MM.1S (cell line): ENCODE results near the gene WDR91.

Source experiments
- DNase-seq: peaks from one replicate; pipeline ENCODE4 v3.0.0-alpha.2; 2015
- H2AFZ ChIP-seq: fragments of 300-600 bp; sonication (generic); 2 replicates; pipeline ENCODE4 v1.6.0; 2016; ENCODE audit warnings: antibody characterized with exemption, low read length
- H3F3A ChIP-seq: fragments of 300-600 bp; sonication (generic); 2 replicates; pipeline ENCODE4 v1.6.1; 2016; ENCODE audit warnings: mild to moderate bottlenecking, antibody characterized with exemption, low read length, moderate library complexity, mixed read lengths; ENCODE audit not compliant: insufficient read depth
- H3K27ac ChIP-seq: fragments of 300-600 bp; sonication (generic); 2 replicates; pipeline ENCODE4 v1.5.1; 2016; ENCODE audit warnings: mild to moderate bottlenecking, low read length
- H3K27me3 ChIP-seq: fragments of 300-600 bp; sonication (generic); replicated peaks from 2 replicates; pipeline ENCODE4 v1.6.0; 2016; ENCODE audit warnings: low read length; ENCODE audit not compliant: insufficient read depth
- H3K36me3 ChIP-seq: fragments of 300-600 bp; sonication (generic); replicated peaks from 2 replicates; pipeline ENCODE4 v1.6.1; 2016; ENCODE audit warnings: mild to moderate bottlenecking, low read length, mixed read lengths; ENCODE audit not compliant: insufficient read depth
- H3K4me1 ChIP-seq: fragments of 300-600 bp; sonication (generic); 2 replicates; pipeline ENCODE4 v1.6.1; 2016; ENCODE audit warnings: low read length, mixed read lengths
- H3K4me2 ChIP-seq: fragments of 300-600 bp; sonication (generic); 2 replicates; pipeline ENCODE4 v1.6.0; 2016; ENCODE audit warnings: low read depth, low read length
- H3K4me3 ChIP-seq: fragments of 300-600 bp; sonication (generic); 2 replicates; pipeline ENCODE4 v1.5.1; 2016; ENCODE audit warnings: low read length, mixed read lengths
- H3K79me2 ChIP-seq: fragments of 300-600 bp; sonication (generic); 2 replicates; pipeline ENCODE4 v1.6.1; 2016; ENCODE audit warnings: mixed run types, low read length, mixed read lengths
- H3K9ac ChIP-seq: fragments of 300-600 bp; sonication (generic); 2 replicates; pipeline ENCODE4 v1.6.1; 2016; ENCODE audit warnings: low read length, mixed read lengths
- H3K9me2 ChIP-seq: fragments of 300-600 bp; sonication (generic); replicated peaks from 2 replicates; pipeline ENCODE4 v1.6.1; 2016; ENCODE audit warnings: mild to moderate bottlenecking, low read length, mixed read lengths; ENCODE audit not compliant: insufficient read depth
- H3K9me3 ChIP-seq: fragments of 300-600 bp; sonication (generic); replicated peaks from 2 replicates; pipeline ENCODE4 v1.6.1; 2016; ENCODE audit warnings: mild to moderate bottlenecking, low read length, mixed read lengths; ENCODE audit not compliant: insufficient read depth
- H4K20me1 ChIP-seq: fragments of 300-600 bp; sonication (generic); 2 replicates; pipeline ENCODE4 v1.6.1; 2016; ENCODE audit warnings: mild to moderate bottlenecking, low read length, moderate library complexity, mixed read lengths; ENCODE audit not compliant: insufficient read depth
- EZH2 ChIP-seq: fragments of 300-600 bp; sonication (generic); optimal IDR thresholded peaks from 2 replicates; pipeline ENCODE3; 2017; ENCODE audit warnings: low read depth, mild to moderate bottlenecking, antibody characterized with exemption, low read length, mixed read lengths
- EZH2phosphoT487 ChIP-seq: fragments of 300-600 bp; sonication (generic); IDR thresholded peaks from 2 replicates; pipeline ENCODE4 v1.6.1; 2018; ENCODE audit warnings: antibody characterized with exemption, low read length
- TF ChIP-seq, protein P1 (sequence below): fragments of 300-600 bp; sonication (generic); IDR thresholded peaks from 2 replicates; pipeline ENCODE4 v1.5.1; 2016; ENCODE audit warnings: antibody characterized with exemption, low read length, mixed read lengths

Gene WDR91

DNA sequence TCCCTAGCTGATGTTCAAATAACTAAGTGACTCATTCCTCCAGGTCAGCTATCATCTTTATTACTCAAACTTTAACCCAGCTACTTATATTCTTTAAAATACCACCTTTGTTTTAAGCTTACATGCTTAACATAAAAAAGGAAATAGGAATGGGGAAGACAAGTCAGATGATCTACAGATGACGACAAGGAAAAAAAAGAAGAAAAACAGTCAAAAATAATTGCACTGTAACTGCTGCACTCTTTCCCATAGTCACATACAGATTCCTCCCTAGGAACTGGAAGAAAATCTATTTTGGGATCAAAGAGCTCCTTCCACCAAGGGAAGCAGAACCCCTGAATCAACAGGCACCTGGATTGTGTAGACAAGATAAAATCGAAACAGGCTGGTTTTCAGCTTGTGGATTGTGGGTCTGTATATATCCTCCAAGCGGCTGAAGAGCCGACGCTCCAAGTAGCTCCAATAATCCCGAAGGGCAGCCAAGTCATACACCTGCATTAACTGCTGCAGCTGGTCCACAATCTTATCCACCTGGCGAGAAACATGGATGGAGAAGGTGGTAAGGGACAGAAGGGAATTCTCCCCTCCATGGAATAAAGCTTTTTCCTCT is 2.0 kb downstream of the WDR91 start:
- no peak overlapping the region for H3K4me3 ChIP-seq
- no peak overlapping the region for H2AFZ ChIP-seq
- 0 out of 2 replicates have a peak, but pooled peaks cover 5% of the 10 kb centered on the region for H3F3A ChIP-seq
- no peaks in the 10 kb centered on the region for H3K9me3 ChIP-seq
- DNase-seq = no peak
- no peak overlapping the region for H3K27ac ChIP-seq
- H3K79me2 ChIP-seq = no peaks in the 10 kb centered on the region
- no peaks in the 10 kb centered on the region for H3K27me3 ChIP-seq
- peaks cover 11% of the 10 kb centered on the region; the same call in 1 of the 2 replicates for H3K4me1 ChIP-seq
- TF ChIP-seq EZH2phosphoT487 (no peak), EZH2 (no peak)
- TF ChIP-seq, protein P1, sequence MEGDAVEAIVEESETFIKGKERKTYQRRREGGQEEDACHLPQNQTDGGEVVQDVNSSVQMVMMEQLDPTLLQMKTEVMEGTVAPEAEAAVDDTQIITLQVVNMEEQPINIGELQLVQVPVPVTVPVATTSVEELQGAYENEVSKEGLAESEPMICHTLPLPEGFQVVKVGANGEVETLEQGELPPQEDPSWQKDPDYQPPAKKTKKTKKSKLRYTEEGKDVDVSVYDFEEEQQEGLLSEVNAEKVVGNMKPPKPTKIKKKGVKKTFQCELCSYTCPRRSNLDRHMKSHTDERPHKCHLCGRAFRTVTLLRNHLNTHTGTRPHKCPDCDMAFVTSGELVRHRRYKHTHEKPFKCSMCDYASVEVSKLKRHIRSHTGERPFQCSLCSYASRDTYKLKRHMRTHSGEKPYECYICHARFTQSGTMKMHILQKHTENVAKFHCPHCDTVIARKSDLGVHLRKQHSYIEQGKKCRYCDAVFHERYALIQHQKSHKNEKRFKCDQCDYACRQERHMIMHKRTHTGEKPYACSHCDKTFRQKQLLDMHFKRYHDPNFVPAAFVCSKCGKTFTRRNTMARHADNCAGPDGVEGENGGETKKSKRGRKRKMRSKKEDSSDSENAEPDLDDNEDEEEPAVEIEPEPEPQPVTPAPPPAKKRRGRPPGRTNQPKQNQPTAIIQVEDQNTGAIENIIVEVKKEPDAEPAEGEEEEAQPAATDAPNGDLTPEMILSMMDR = no peak
- H3K36me3 ChIP-seq = no peaks in the 10 kb centered on the region
- H3K9me2 ChIP-seq = no peaks in the 10 kb centered on the region
- H4K20me1 ChIP-seq = no peaks in the 10 kb centered on the region
- no peak overlapping the region for H3K9ac ChIP-seq
- no peak overlapping the region for H3K4me2 ChIP-seq

DNA sequence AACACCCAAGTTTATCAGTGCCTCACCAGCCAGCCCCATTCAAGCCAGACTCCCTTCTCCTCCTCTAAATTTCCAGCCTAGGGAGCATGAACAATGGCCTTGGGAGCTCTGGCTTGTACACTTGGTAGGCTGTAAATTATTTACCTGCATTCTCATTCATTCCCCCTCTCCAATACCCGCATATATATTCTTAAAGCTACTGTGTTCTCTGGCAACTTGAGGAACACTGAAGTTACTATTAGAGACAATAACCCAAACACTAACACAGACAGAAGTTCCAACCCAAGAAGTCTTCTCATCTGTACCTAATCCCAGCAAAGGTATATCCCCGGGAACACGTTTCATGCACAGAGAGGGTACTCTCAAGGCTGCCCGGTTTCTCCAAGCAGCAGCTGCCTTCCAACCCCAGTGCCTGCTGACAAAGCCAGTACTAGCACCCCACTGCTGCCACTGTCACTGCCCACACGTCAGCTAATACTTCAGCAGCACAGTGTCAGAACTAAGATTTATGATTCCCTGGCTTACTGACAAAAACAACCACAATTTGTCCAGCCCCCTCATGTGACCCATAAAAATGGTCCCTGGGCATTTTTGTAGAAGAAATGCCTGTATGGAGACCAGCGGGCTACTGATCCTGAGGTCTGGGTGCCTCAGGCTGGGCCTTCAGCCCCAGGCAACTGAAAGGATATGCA is 3.1 kb downstream of the WDR91 start:
- no peak overlapping the region for H3K27ac ChIP-seq
- DNase-seq = no peak
- no peak overlapping the region for H3K4me3 ChIP-seq
- no peak overlapping the region for H2AFZ ChIP-seq
- H3F3A ChIP-seq = 0 out of 2 replicates have a peak, but pooled peaks cover 5% of the 10 kb centered on the region
- peaks cover 11% of the 10 kb centered on the region; the same call in 1 of the 2 replicates for H3K4me1 ChIP-seq
- H3K27me3 ChIP-seq = no peaks in the 10 kb centered on the region
- no peak overlapping the region for H3K4me2 ChIP-seq
- no peaks in the 10 kb centered on the region for H4K20me1 ChIP-seq
- no peaks in the 10 kb centered on the region for H3K9me3 ChIP-seq
- H3K79me2 ChIP-seq = no peaks in the 10 kb centered on the region
- no peak for TF ChIP-seq EZH2
- TF ChIP-seq EZH2phosphoT487 = no peak
- TF ChIP-seq, protein P1 = no peak
- no peaks in the 10 kb centered on the region for H3K9me2 ChIP-seq
- no peaks in the 10 kb centered on the region for H3K36me3 ChIP-seq
- no peak overlapping the region for H3K9ac ChIP-seq

DNA sequence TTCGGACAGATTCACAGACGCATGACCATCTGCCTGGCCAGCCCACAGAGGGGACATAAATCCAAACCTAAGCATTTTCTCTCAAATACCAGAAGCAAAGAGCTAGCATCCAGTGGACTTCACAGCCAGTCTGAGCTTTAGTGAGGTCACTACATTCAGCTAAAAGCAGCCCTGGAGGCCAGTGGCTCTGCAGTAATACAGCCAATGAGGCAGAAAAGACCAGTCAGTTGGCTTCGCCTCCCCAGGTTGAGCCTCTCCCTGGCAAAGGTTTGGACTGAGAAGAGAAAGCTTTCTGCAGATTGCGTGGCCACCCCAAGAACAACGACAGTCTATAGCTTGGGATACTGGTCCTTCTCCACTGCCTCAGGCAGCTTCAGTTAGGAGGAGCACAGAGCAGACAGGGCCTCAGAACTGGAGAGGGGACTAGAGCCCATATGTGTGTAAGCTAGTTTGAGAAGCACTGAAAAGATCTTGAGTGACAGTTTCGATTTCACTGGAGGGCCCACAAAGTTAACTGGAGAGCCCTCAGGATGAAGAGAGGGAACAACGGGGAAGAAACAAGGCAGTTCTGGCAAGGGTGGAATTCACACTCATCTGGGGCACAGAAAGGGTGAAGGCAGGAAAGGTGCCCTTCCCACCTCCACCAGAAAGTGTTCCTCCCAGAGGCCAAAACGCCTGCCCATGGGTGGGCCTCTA is 3.8 kb downstream of the WDR91 start:
- no peaks in the 10 kb centered on the region for H4K20me1 ChIP-seq
- no peaks in the 10 kb centered on the region for H3K79me2 ChIP-seq
- H3K4me1 ChIP-seq = peaks cover 11% of the 10 kb centered on the region; the same call in 1 of the 2 replicates
- H3K27me3 ChIP-seq = no peaks in the 10 kb centered on the region
- no peaks in the 10 kb centered on the region for H3K36me3 ChIP-seq
- H3K4me3 ChIP-seq = no peak overlapping the region
- H3K9me2 ChIP-seq = no peaks in the 10 kb centered on the region
- H3K9ac ChIP-seq = no peak overlapping the region
- 0 out of 2 replicates have a peak, but pooled peaks cover 5% of the 10 kb centered on the region for H3F3A ChIP-seq
- H2AFZ ChIP-seq = no peak overlapping the region
- H3K27ac ChIP-seq = no peak overlapping the region
- H3K9me3 ChIP-seq = no peaks in the 10 kb centered on the region
- no peak for DNase-seq
- TF ChIP-seq EZH2 = no peak
- H3K4me2 ChIP-seq = no peak overlapping the region
